Measurements from ENCODE around the gene COQ8B.

Gene COQ8B

GRCh38 chr19:40758491-40758890 lies 41.8 kb upstream of the COQ8B start:
- H3K4me1 Mint-ChIP-seq = peaks cover 9% of the 10 kb centered on the region
- peaks cover 72% of the 10 kb centered on the region for H3K36me3 Mint-ChIP-seq (ENCODE audit: low read depth)
- H3K27me3 Mint-ChIP-seq (ENCODE audit: low read depth) = no peaks in the 10 kb centered on the region
- H3K4me3 Mint-ChIP-seq = peak overlapping the region in 1 of 3 experiments; percentile 33
- no peaks in the 10 kb centered on the region for H3K9me3 Mint-ChIP-seq
- no peak for TF ChIP-seq CTCF (IDR thresholded peaks at IDR 0.05; ENCODE audit: unreplicated experiment in 3 of 3)
- H3K27ac Mint-ChIP-seq = no peak overlapping the region

- TF ChIP-seq CTCF (IDR thresholded peaks at IDR 0.05; ENCODE audit: unreplicated experiment in 3 of 3) = no peak
- Mint-ChIP-seq H3K4me1 (peaks cover 15% of the 10 kb centered on the region), H3K27me3 (ENCODE audit: low read depth) (no peaks in the 10 kb centered on the region), H3K27ac (peak overlapping the region in 2 of 3 experiments; percentile 8 to 57), H3K36me3 (ENCODE audit: low read depth) (peaks cover 58% of the 10 kb centered on the region), H3K4me3 (peak overlapping the region in 1 of 3 experiments; percentile 58), H3K9me3 (no peaks in the 10 kb centered on the region)
Measured at GRCh38 chr19:40756502-40757110, 39.9 kb upstream of the COQ8B start.

- no peaks in the 10 kb centered on the region for H3K9me3 Mint-ChIP-seq
- H3K27me3 Mint-ChIP-seq (ENCODE audit: low read depth) = no peaks in the 10 kb centered on the region
- no peak for TF ChIP-seq CTCF (IDR thresholded peaks at IDR 0.05; ENCODE audit: unreplicated experiment in 3 of 3)
- peaks cover 15% of the 10 kb centered on the region for H3K4me1 Mint-ChIP-seq
- H3K4me3 Mint-ChIP-seq = peak overlapping the region in 1 of 3 experiments; percentile 25
- H3K27ac Mint-ChIP-seq = no peak overlapping the region
- H3K36me3 Mint-ChIP-seq (ENCODE audit: low read depth) = peaks cover 53% of the 10 kb centered on the region
Measured at GRCh38 chr19:40755791-40756190, 39.1 kb upstream of the COQ8B start.

GRCh38 chr19:40755248-40755624 lies 38.5 kb upstream of the COQ8B start:
- TF ChIP-seq CTCF (IDR thresholded peaks at IDR 0.05; ENCODE audit: unreplicated experiment in 3 of 3) = no peak
- peak overlapping the region in 1 of 3 experiments; percentile 12 for H3K4me3 Mint-ChIP-seq
- H3K27ac Mint-ChIP-seq = no peak overlapping the region
- H3K4me1 Mint-ChIP-seq = peaks cover 18% of the 10 kb centered on the region
- peaks cover 48% of the 10 kb centered on the region for H3K36me3 Mint-ChIP-seq (ENCODE audit: low read depth)
- H3K9me3 Mint-ChIP-seq = no peaks in the 10 kb centered on the region
- H3K27me3 Mint-ChIP-seq (ENCODE audit: low read depth) = no peaks in the 10 kb centered on the region

- no peaks in the 10 kb centered on the region for H3K9me3 Mint-ChIP-seq
Measured at GRCh38 chr19:40754611-40755247, 38.0 kb upstream of the COQ8B start.

More at GRCh38 chr19:40754611-40755247, 38.0 kb upstream of the COQ8B start:
- TF ChIP-seq CTCF (IDR thresholded peaks at IDR 0.05; ENCODE audit: unreplicated experiment in 3 of 3) = no peak
- Mint-ChIP-seq H3K27ac (peak overlapping the region; percentile 74 to 91 (median 90)), H3K4me1 (peaks cover 23% of the 10 kb centered on the region), H3K27me3 (ENCODE audit: low read depth) (no peaks in the 10 kb centered on the region), H3K4me3 (peak overlapping the region; percentile 40 to 68 (median 49)), H3K36me3 (ENCODE audit: low read depth) (peaks cover 43% of the 10 kb centered on the region)

Measured in nephron (organoid).